Chondrocyte (in vitro differentiated cells): Measurements from ENCODE around the gene UGT1A5. TPM values are rescaled to one million over a fixed set of nuclear protein-coding genes. Genes with fewer than 3 reads are reported as not detected.
A peak's percentile ranks its signal among the peaks of the same experiment; 100 is the strongest.

Experiments used
- DNase-seq: peaks from one replicate; pipeline ENCODE4 v3.0.0; 2021; ENCODE audit warnings: mixed read lengths, low spot score
- H3K27ac Mint-ChIP-seq: one replicate; pipeline ENCODE4 v1.8.0; 2021; ENCODE audit warnings: mild to moderate bottlenecking, moderate library complexity, mixed read lengths; ENCODE audit not compliant: unreplicated experiment
- H3K27me3 Mint-ChIP-seq: 2 replicates; pipeline ENCODE4 v1.8.0; 2021; ENCODE audit warnings: low read depth, mixed read lengths
- H3K36me3 Mint-ChIP-seq: 2 replicates; pipeline ENCODE4 v1.8.0; 2021; ENCODE audit warnings: low read depth, mixed read lengths
- H3K4me1 Mint-ChIP-seq: 2 replicates; pipeline ENCODE4 v1.8.0; 2021; ENCODE audit warnings: low read depth, mild to moderate bottlenecking, mixed read lengths
- H3K4me3 Mint-ChIP-seq: one replicate; pipeline ENCODE4 v1.8.0; 2021; ENCODE audit warnings: mild to moderate bottlenecking, moderate library complexity, mixed read lengths; ENCODE audit not compliant: unreplicated experiment
- H3K9me3 Mint-ChIP-seq: 2 replicates; pipeline ENCODE4 v1.8.0; 2021; ENCODE audit warnings: low read depth, mixed read lengths
- total RNA-seq: library from RNA; stranded (reverse); gene quantifications from 3 replicates; pipeline ENCODE4 v1.2.1, GENCODE V29; 2021
- TF ChIP-seq, protein P1 (sequence below): fragments of 200-600 bp; sonication (generic); IDR thresholded peaks from 2 replicates; pipeline ENCODE4 v1.5.0; 2021; ENCODE audit warnings: antibody characterized with exemption, mild to moderate bottlenecking, moderate library complexity

UGT1A5 gene
- total RNA-seq, 1 donor from 2014 or later = not detected

DNA sequence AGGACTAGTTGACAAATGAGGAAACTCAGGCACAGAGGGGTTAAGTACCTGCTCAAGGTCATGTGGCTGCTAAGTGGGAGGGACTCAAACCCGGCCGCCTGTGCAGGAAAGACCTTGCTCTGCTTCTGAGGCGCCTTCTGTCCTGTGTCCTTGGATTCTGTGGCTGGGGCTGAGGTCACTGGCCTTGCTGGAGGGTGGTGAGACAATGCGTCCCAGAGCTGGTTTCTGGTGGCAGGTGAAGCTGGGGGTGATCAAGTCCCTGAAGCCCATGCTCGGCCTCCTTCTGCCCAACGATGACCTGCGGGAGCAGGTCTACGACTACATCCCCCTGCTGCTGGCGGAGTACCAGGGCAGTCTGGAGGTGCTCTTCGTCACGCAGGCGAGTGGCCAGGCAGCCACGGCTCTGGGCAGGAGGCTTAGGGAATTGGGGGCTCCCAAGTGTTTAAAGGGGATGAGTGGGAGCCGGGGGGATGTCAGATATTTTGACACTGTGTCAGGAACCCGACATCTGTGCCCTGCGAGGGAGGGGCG lies 81.5 kb downstream of the UGT1A5 start:
- Mint-ChIP-seq H3K36me3 (no peaks in the 10 kb centered on the region), H3K27me3 (peaks cover 9% of the 10 kb centered on the region), H3K27ac (no peak overlapping the region), H3K4me3 (no peak overlapping the region), H3K4me1 (no peaks in the 10 kb centered on the region), H3K9me3 (no peaks in the 10 kb centered on the region)
- TF ChIP-seq, protein P1, sequence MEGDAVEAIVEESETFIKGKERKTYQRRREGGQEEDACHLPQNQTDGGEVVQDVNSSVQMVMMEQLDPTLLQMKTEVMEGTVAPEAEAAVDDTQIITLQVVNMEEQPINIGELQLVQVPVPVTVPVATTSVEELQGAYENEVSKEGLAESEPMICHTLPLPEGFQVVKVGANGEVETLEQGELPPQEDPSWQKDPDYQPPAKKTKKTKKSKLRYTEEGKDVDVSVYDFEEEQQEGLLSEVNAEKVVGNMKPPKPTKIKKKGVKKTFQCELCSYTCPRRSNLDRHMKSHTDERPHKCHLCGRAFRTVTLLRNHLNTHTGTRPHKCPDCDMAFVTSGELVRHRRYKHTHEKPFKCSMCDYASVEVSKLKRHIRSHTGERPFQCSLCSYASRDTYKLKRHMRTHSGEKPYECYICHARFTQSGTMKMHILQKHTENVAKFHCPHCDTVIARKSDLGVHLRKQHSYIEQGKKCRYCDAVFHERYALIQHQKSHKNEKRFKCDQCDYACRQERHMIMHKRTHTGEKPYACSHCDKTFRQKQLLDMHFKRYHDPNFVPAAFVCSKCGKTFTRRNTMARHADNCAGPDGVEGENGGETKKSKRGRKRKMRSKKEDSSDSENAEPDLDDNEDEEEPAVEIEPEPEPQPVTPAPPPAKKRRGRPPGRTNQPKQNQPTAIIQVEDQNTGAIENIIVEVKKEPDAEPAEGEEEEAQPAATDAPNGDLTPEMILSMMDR = no peak
- peak; percentile 86 for DNase-seq

DNA sequence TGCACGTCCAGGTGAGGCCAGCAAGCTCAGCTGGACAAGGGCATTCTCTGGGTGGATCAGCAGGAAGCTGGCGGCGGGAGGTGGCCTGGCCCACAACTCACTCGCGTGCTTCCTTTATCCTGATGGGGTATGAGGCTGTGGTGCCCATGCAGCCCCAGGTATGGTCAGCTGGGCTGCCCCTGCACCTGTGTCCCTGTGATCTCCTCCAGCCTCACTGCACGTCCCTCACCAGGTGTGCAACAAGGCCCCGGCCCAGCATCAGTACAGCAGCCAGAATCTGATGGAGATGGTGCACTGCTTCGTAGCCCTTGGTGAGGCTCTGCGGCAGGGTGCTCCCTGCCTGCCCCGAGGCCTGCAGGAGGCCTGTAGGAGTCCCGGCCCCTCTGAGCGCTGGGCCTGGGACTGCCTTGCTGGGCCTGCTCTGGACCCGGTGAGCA lies 83.0 kb downstream of the UGT1A5 start:
- peaks cover 7% of the 10 kb centered on the region for H3K27me3 Mint-ChIP-seq
- H3K4me1 Mint-ChIP-seq = no peaks in the 10 kb centered on the region
- peaks cover 2% of the 10 kb centered on the region for H3K36me3 Mint-ChIP-seq
- TF ChIP-seq, protein P1 = no peak
- H3K27ac Mint-ChIP-seq = no peak overlapping the region
- no peak overlapping the region for H3K4me3 Mint-ChIP-seq
- DNase-seq = peak; percentile 82
- H3K9me3 Mint-ChIP-seq = peaks cover 5% of the 10 kb centered on the region

DNA sequence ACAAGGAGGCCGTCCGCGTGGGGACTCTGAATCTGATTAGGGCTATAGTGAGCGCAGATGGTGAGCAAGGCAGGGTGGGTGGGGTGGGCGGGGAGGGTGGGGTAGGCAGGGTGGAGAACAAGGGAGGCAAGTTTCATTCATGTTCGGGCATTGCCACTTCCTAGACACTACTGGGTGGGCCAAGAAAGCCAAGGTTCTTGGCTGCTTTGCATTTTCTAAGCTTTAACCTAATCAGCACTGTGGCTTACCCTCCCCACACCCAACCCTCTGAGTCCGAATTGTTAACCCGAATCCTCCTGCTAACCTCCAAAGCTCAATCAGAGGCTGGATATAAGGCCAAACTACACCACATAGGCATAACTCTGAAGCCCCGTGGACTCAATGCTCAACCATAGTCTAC lies 83.5 kb downstream of the UGT1A5 start:
- DNase-seq = no peak
- no peak overlapping the region for H3K4me3 Mint-ChIP-seq
- peaks cover 5% of the 10 kb centered on the region for H3K27me3 Mint-ChIP-seq
- peaks cover 2% of the 10 kb centered on the region for H3K36me3 Mint-ChIP-seq
- H3K9me3 Mint-ChIP-seq = peaks cover 5% of the 10 kb centered on the region
- peaks cover 3% of the 10 kb centered on the region for H3K4me1 Mint-ChIP-seq
- TF ChIP-seq, protein P1 = no peak
- H3K27ac Mint-ChIP-seq = no peak overlapping the region

DNA sequence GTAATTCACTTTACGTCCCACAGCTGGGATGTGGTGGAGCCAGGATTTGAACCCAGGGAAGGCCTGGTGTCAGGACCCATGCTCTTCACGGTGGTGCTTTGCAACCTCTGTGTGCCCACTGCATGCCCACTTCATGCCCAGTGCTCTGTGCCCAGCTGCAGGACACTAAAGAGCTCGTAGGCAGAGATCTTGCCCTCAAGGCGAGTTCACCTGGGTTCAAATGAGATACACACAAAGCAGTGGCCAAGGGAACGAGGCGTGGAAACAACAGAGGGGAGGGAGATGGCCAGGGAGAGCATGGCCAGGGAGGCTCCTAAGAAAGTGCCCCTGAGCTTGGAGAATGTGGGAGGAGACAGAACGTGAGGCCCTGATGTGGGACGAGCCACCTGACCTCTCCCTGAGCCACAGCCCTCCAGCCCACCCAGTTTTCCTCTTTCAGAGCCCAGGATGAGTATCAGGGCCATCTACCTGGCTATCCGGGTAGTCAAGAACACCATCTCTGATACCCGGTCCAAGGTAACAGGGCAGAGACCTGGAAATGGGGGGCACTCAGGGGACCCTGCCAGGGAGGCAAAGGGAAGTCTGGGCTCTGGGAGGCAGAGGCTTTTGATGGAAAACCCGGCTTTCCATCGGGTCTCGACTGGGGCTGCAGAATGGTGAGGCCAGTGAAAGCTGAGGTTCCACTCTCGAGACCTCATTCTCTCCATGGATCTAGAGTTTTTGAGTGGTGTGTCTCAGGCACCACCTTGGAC lies 85.8 kb downstream of the UGT1A5 start:
- Mint-ChIP-seq H3K27ac (no peak overlapping the region), H3K9me3 (peaks cover 5% of the 10 kb centered on the region), H3K36me3 (peaks cover 2% of the 10 kb centered on the region), H3K4me3 (no peak overlapping the region), H3K27me3 (peaks cover 11% of the 10 kb centered on the region), H3K4me1 (peaks cover 4% of the 10 kb centered on the region)
- TF ChIP-seq, protein P1 = no peak
- no peak for DNase-seq

DNA sequence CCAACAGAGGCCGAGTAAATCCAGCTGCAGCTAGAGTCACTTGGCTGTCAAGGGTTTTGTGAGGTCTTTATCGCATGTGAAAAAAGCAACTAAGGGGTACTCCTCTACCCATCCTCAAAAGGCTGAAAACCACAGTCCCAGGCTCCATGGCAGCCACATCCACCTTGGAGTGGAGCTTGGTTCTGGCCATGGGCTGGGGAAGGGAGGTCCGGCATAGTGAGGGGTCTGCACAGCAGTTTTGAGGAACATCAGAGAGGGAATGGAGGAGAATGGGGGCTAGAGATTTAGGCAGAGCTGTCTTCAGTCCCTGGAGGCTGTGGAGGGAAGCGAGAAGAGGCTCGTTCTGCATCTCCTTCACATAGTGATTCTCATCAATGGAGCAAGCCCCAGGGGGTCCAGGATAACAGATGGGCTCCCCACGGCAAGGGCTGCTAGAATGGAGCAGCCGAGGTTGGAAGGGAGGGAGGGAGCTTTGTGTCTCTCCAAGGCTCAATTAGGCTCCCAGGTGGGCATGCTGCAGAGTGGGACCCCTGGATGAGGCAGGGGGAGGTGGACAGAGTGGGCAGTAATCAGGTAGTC lies 86.5 kb downstream of the UGT1A5 start:
- DNase-seq = no peak

More for the DNA sequence above, 86.5 kb downstream of the UGT1A5 start:
- Mint-ChIP-seq H3K4me1 (peaks cover 4% of the 10 kb centered on the region), H3K4me3 (no peak overlapping the region), H3K9me3 (peaks cover 5% of the 10 kb centered on the region), H3K36me3 (peaks cover 2% of the 10 kb centered on the region), H3K27ac (no peak overlapping the region), H3K27me3 (peaks cover 12% of the 10 kb centered on the region)
- TF ChIP-seq, protein P1 = no peak
